HEK293T (cell line): ENCODE data around the gene CACTIN.

ENCODE experiments used
- BHLHE40 ChIP-seq: fragments of 450-650 bp; IDR thresholded peaks from 2 replicates; pipeline ENCODE4 v1.6.1; 2016; ENCODE audit warnings: mild to moderate bottlenecking, moderate library complexity, borderline replicate concordance
- ELF4 ChIP-seq: fragments of 450-650 bp; IDR thresholded peaks from 2 replicates; pipeline ENCODE4 v1.6.1; 2017; ENCODE audit warnings: antibody characterized with exemption
- FOXA1 ChIP-seq: fragments of 450-650 bp; IDR thresholded peaks from 2 replicates; pipeline ENCODE4 v1.6.1; 2016; ENCODE audit warnings: mild to moderate bottlenecking
- FOXK2 ChIP-seq: fragments of 450-650 bp; IDR thresholded peaks from 2 replicates; pipeline ENCODE4 v1.6.1; 2016; ENCODE audit warnings: mild to moderate bottlenecking
- FOXM1 ChIP-seq: fragments of 450-650 bp; IDR thresholded peaks from 2 replicates; pipeline ENCODE4 v1.6.1; 2017; ENCODE audit warnings: mild to moderate bottlenecking, borderline replicate concordance
- HDGF ChIP-seq: fragments of 450-650 bp; IDR thresholded peaks from 2 replicates; pipeline ENCODE4 v1.6.1; 2017; ENCODE audit warnings: antibody characterized with exemption, borderline replicate concordance
- L3MBTL2 ChIP-seq: fragments of 450-650 bp; conservative IDR thresholded peaks from 2 replicates; pipeline ENCODE4 v1.6.1; 2016; ENCODE audit warnings: mild to moderate bottlenecking
- NFRKB ChIP-seq: fragments of 450-650 bp; IDR thresholded peaks from 2 replicates; pipeline ENCODE4 v1.6.1; 2016; ENCODE audit warnings: mild to moderate bottlenecking, moderate library complexity
- PKNOX1 ChIP-seq: fragments of 450-650 bp; IDR thresholded peaks from 2 replicates; pipeline ENCODE4 v1.6.1; 2016
- SP1 ChIP-seq: fragments of 450-650 bp; IDR thresholded peaks from 2 replicates; pipeline ENCODE4 v1.6.1; 2017
- SUZ12 ChIP-seq: fragments of 450-650 bp; IDR thresholded peaks from 2 replicates; pipeline ENCODE4 v1.6.1; 2016; ENCODE audit warnings: mild to moderate bottlenecking
- TARDBP ChIP-seq: fragments of 450-650 bp; IDR thresholded peaks from 2 replicates; pipeline ENCODE4 v1.6.1; 2016
- ZNF384 ChIP-seq: fragments of 450-650 bp; IDR thresholded peaks from 2 replicates; pipeline ENCODE4 v1.6.1; 2016

GRCh38 chr19:3637621-3638020 lies 11.0 kb upstream of the CACTIN start:
- no peak for TF ChIP-seq NFRKB
- no peak for TF ChIP-seq FOXA1
- TF ChIP-seq ZNF384 = no peak
- TF ChIP-seq ELF4 = no peak
- TF ChIP-seq FOXK2 = no peak
- no peak for TF ChIP-seq L3MBTL2
- TF ChIP-seq TARDBP = no peak
- no peak for TF ChIP-seq FOXM1
- no peak for TF ChIP-seq HDGF
- TF ChIP-seq BHLHE40 = no peak
- no peak for TF ChIP-seq PKNOX1
- TF ChIP-seq SUZ12 = no peak
- no peak for TF ChIP-seq SP1
